Iris pigment epithelial cell (primary cell): Measurements from ENCODE around the gene NPAT.
"Not testable (repeated sequence)": the region's sequence is repeated elsewhere in the genome, so short reads cannot be mapped to it uniquely, and the experiment has no call there.

Experiments
- DNase-seq: peaks from one replicate; pipeline ENCODE4 v3.0.0-alpha.2; 2011; ENCODE audit warnings: low read depth

Gene NPAT

GRCh38 chr11:108148556-108148955, 73.9 kb downstream of the NPAT start:
- DNase-seq: no peak

- DNase-seq: no peak
Measured at GRCh38 chr11:108147150-108147549, 75.3 kb downstream of the NPAT start.

- no peak for DNase-seq
Measured at GRCh38 chr11:108144615-108145014, 77.8 kb downstream of the NPAT start.

- DNase-seq: no peak
Measured at GRCh38 chr11:108142304-108142703, 80.1 kb downstream of the NPAT start.

GRCh38 chr11:108137212-108137611, 85.2 kb downstream of the NPAT start:
- no peak for DNase-seq

- peak; percentile 41 for DNase-seq
Measured at GRCh38 chr11:108135845-108136544, 86.4 kb downstream of the NPAT start.

GRCh38 chr11:108132993-108133538, 89.4 kb downstream of the NPAT start:
- not testable (repeated sequence) for DNase-seq

- DNase-seq: peak; percentile 60
Measured at GRCh38 chr11:108131993-108132392, 90.4 kb downstream of the NPAT start.

- DNase-seq: no peak
Measured at GRCh38 chr11:108128772-108129171, 93.7 kb downstream of the NPAT start.

- no peak for DNase-seq
Measured at GRCh38 chr11:108125096-108125495, 97.3 kb downstream of the NPAT start.

- peak; percentile 53 for DNase-seq
Measured at GRCh38 chr11:108122166-108122628, 100.2 kb downstream of the NPAT start.

GRCh38 chr11:108121274-108122155, 100.9 kb downstream of the NPAT start, which contains the start of gene ACAT1:
Gene ACAT1, plus strand, starts transcription at chr11:108121567. Its CDS starts 40 bp downstream, at chr11:108121607.
- DNase-seq: peak; percentile 88

- DNase-seq: not testable (repeated sequence)
Measured at GRCh38 chr11:108120936-108121273, 101.5 kb downstream of the NPAT start.

- peak; percentile 75 for DNase-seq
Measured at GRCh38 chr11:108117746-108118371, 104.6 kb downstream of the NPAT start.

- DNase-seq: peak; percentile 91
Measured at GRCh38 chr11:108115500-108116140, 106.8 kb downstream of the NPAT start.

- DNase-seq: peak; percentile 26
Measured at GRCh38 chr11:108112057-108112456, 110.4 kb downstream of the NPAT start.

- no peak for DNase-seq
Measured at GRCh38 chr11:108111126-108111525, 111.3 kb downstream of the NPAT start.
